ENCODE measurements around the gene MMP17. TPM values are rescaled to one million over a fixed set of nuclear protein-coding genes. Genes with fewer than 3 reads are reported as not detected.

MMP17 gene
- total and polyA plus RNA-seq, 2 of the 4 experiments (the other 2 are of a cell fraction): 1.4 to 11.8 TPM

GRCh38 chr12:131896080-131896810 lies 68.1 kb downstream of the MMP17 start:
- H2AFZ ChIP-seq (replicated peaks; ENCODE audit: low read length, poor library complexity): peak overlapping the region; percentile 88
- peak overlapping the region; percentile 59 for H3K4me3 ChIP-seq (ENCODE audit: insufficient read depth, low read depth, low read length)
- H2BK15ac ChIP-seq (ENCODE audit: low read depth, low read length): no peak overlapping the region
- H4K20me1 ChIP-seq (ENCODE audit: insufficient read depth, low read length): peaks cover 25% of the 10 kb centered on the region
- DNase-seq: peak; percentile 89
- H3K36me3 ChIP-seq (ENCODE audit: control insufficient read depth, insufficient read depth, low read length): peaks cover 19% of the 10 kb centered on the region; the same call in 1 of the 2 replicates
- H2AK5ac ChIP-seq (ENCODE audit: low read depth, low read length): 0 out of 2 replicates have a peak overlapping the region, but pooled peaks have one; percentile 20
- H3K27me3 ChIP-seq (ENCODE audit: control insufficient read depth, insufficient read depth, low read length): no peaks in the 10 kb centered on the region; the same call in 1 of the 2 replicates
- peak overlapping the region; percentile 87 for H2BK5ac ChIP-seq (ENCODE audit: low read depth, low read length, poor library complexity, severe bottlenecking)
- H4K8ac ChIP-seq (ENCODE audit: low read depth in 2 of 2, low read length in 2 of 2): peak overlapping the region in 1 of 2 experiments; percentile 62; a peak in 1 of 4 replicates
- peak overlapping the region; percentile 11; the same call in 1 of the 2 replicates for H3K18ac ChIP-seq (ENCODE audit: low read depth, low read length)
- H3K9me1 ChIP-seq (ENCODE audit: insufficient read depth, low read length): peaks cover 9% of the 10 kb centered on the region; the same call in 1 of the 2 replicates
- H2AK9ac ChIP-seq (replicated peaks; ENCODE audit: low read depth, low read length, poor library complexity): peak overlapping the region; percentile 86
- H4K91ac ChIP-seq (ENCODE audit: insufficient read depth, low read depth, low read length): peak overlapping the region; percentile 55
- no peak overlapping the region for H3K23ac ChIP-seq (ENCODE audit: low read depth, low read length)
- TF ChIP-seq MAZ (IDR thresholded peaks at IDR 0.05; ENCODE audit: borderline replicate concordance, low read depth, low read length): peak; percentile 60; the same call in 1 of the 2 replicates
- peak; percentile 67 for TF ChIP-seq MXI1 (IDR thresholded peaks at IDR 0.05; ENCODE audit: borderline replicate concordance, low read depth, low read length)
- TF ChIP-seq CEBPB (IDR thresholded peaks at IDR 0.05; ENCODE audit: low read depth, low read length): peak; percentile 52
- TF ChIP-seq POLR2A (IDR thresholded peaks at IDR 0.05; ENCODE audit: low read depth, low read length): peak; percentile 94
- TF ChIP-seq RAD21 (IDR thresholded peaks at IDR 0.05; ENCODE audit: low read length): 0 out of 2 replicates have a peak, but pooled peaks have one; percentile 10
- no peak for TF ChIP-seq SMC3 (IDR thresholded peaks at IDR 0.05; ENCODE audit: low read depth, low read length)
- TF ChIP-seq CHD1 (IDR thresholded peaks at IDR 0.05; ENCODE audit: low read depth, low read length): no peak
- peak; percentile 91 for TF ChIP-seq MAFK (IDR thresholded peaks at IDR 0.05; ENCODE audit: low read depth, low read length)
- peak; percentile 18; the same call in 1 of the 2 replicates for TF ChIP-seq USF2 (IDR thresholded peaks at IDR 0.05; ENCODE audit: low read depth, low read length)
- peaks cover 10% of the 10 kb centered on the region for H3K4me1 ChIP-seq (ENCODE audit: control insufficient read depth, insufficient read depth, low read length)
- peak; percentile 78 for ATAC-seq (ENCODE audit: low read depth)
- BruUV-seq (replicated peaks): no TSS peak
- peak overlapping the region; percentile 49 for H2BK120ac ChIP-seq (ENCODE audit: low read depth, low read length)
- WGBS, 2 experiments (ENCODE audit: extremely low coverage in 2 of 2, insufficient read length in 1 of 2): 3% methylated on average over 20 of the region's 39 CpGs; no CpG with 5 or more reads in 1 of the 2 experiments
- ChIA-PET CTCF (no interaction called here), POLR2A (ENCODE audit: unreplicated experiment) (interaction anchor here (1.0 kb wide), 1 partner anchor 14 kb away, joined by 3 read pairs; no protein-coding TSS in a partner anchor)
- peak overlapping the region; percentile 14; the same call in 1 of the 2 replicates for H4K5ac ChIP-seq (ENCODE audit: low read depth, low read length)
- H3K4ac ChIP-seq (ENCODE audit: low read depth, low read length): peak overlapping the region; percentile 54
- no peak overlapping the region for H3K56ac ChIP-seq (ENCODE audit: extremely low read depth, insufficient read depth, low read length)
- peaks cover 7 to 45% of the 10 kb centered on the region in 2 experiments for H3K79me1 ChIP-seq (ENCODE audit: low read depth in 1 of 2, low read length in 2 of 2)
- dilution Hi-C loops (cut with HindIII; ENCODE audit: low sequenced_read_pairs, unreplicated experiment): no loop called here
- no peaks in the 10 kb centered on the region for H3K9me3 ChIP-seq (ENCODE audit: control insufficient read depth, insufficient read depth, low read length)
- peak overlapping the region; percentile 98 for H3K4me2 ChIP-seq (ENCODE audit: low read depth, low read length)
- H2BK20ac ChIP-seq (ENCODE audit: low read depth, low read length): no peak overlapping the region
- peak overlapping the region; percentile 87 for H3K27ac ChIP-seq (ENCODE audit: insufficient read depth, low read length)
- in situ Hi-C loops (cut with MboI; ENCODE audit: low sequenced_read_pairs): no loop called here
- H3K9ac ChIP-seq (ENCODE audit: low read depth, low read length): peak overlapping the region; percentile 62
- intact Hi-C loops (cut with micrococcal nuclease): loop anchor here (2.0 to 5.0 kb wide), 2 partner anchors 33 to 64 kb away; partner anchors contain the start of gene PUS1
- 0 out of 2 replicates have a peak overlapping the region, but pooled peaks have one; percentile 26 for H3K14ac ChIP-seq (replicated peaks; ENCODE audit: low read depth, low read length)
